Measurements from ENCODE around the gene TBC1D14. TPM values are rescaled to one million over a fixed set of nuclear protein-coding genes. Genes with fewer than 3 reads are reported as not detected.

TBC1D14 gene
- total and polyA plus RNA-seq, 2 of the 8 experiments (the other 6 are each of a cell fraction or from before 2014, with no cell fraction given): 45.6 to 48.2 TPM

- no peak overlapping the region for H3K4me2 ChIP-seq (ENCODE audit: insufficient read depth in 1 of 2, low read depth in 2 of 2, low read length in 2 of 2)
- no peak overlapping the region for H2BK15ac ChIP-seq (ENCODE audit: low read length)
- ChIA-PET CTCF (ENCODE audit: partially characterized antibody) (interaction anchor here (1.2 to 10.2 kb wide), 2 partner anchors 151 to 157 kb away, joined by 3 to 182 read pairs; partner anchors contain the start of gene BLOC1S4), POLR2A (ENCODE audit: partially characterized antibody) (no interaction called here)
- no peaks in the 10 kb centered on the region for H3K23me2 ChIP-seq (ENCODE audit: low read depth, low read length)
- no peaks in the 10 kb centered on the region for H3K4me1 ChIP-seq (replicated peaks in 1 of 4; ENCODE audit: control insufficient read depth in 3 of 4, insufficient read depth in 4 of 4, low read length in 3 of 4)
- H3K56ac ChIP-seq (replicated peaks; ENCODE audit: insufficient read length, low read depth, low read length): no peak overlapping the region
- H2BK20ac ChIP-seq (ENCODE audit: low read length): no peak overlapping the region
- H2BK120ac ChIP-seq (replicated peaks; ENCODE audit: low read depth, low read length): no peak overlapping the region
- no peak overlapping the region for H2AFZ ChIP-seq (ENCODE audit: low read length)
- DNase-seq (ENCODE audit: low read depth in 1 of 2, low spot score in 2 of 2): no peak
- H2BK5ac ChIP-seq (ENCODE audit: low read depth, low read length): no peak overlapping the region
- no peak overlapping the region for H3K23ac ChIP-seq (ENCODE audit: insufficient read length)
- H3K27me3 ChIP-seq (replicated peaks in 1 of 4; ENCODE audit: control insufficient read depth in 3 of 4, extremely low read depth in 1 of 4, insufficient read depth in 3 of 4, low read length in 3 of 4): no peaks in the 10 kb centered on the region
- H3K27ac ChIP-seq (ENCODE audit: low read depth, low read length): no peak overlapping the region
- FAIRE-seq: no peak
- peaks cover 5 to 40% (median 29%) of the 10 kb centered on the region in 4 experiments; a peak in 6 of 8 replicates for H3K36me3 ChIP-seq (ENCODE audit: control insufficient read depth in 2 of 4, insufficient read depth in 4 of 4, low read length in 3 of 4)
- H4K91ac ChIP-seq (replicated peaks; ENCODE audit: insufficient read length, low read length): no peak overlapping the region
- no peaks in the 10 kb centered on the region for H3K9me3 ChIP-seq (ENCODE audit: insufficient read depth in 2 of 2, low read depth in 1 of 2, low read length in 1 of 2)
- no peak overlapping the region for H3K9ac ChIP-seq (replicated peaks in 1 of 4; ENCODE audit: extremely low read depth in 1 of 4, low read depth in 3 of 4, low read length in 3 of 4)
- no peak overlapping the region for H3K4me3 ChIP-seq (ENCODE audit: extremely low read depth in 1 of 4, insufficient read depth in 2 of 4, low read depth in 3 of 4, low read length in 4 of 4)
- no peak overlapping the region for H4K5ac ChIP-seq (ENCODE audit: insufficient read length, low read depth, low read length)
- H3K14ac ChIP-seq (ENCODE audit: insufficient read length): no peak overlapping the region
- no peak overlapping the region for H2BK12ac ChIP-seq (ENCODE audit: low read depth, low read length)
- no peak overlapping the region for H3K4ac ChIP-seq (replicated peaks; ENCODE audit: insufficient read length, low read depth, low read length)
- H3K18ac ChIP-seq (ENCODE audit: extremely low read depth, low read length): no peak overlapping the region
- H3K79me2 ChIP-seq (ENCODE audit: control insufficient read depth in 1 of 2, insufficient read depth in 2 of 2, low read length in 2 of 2): no peaks in the 10 kb centered on the region
- H3K79me1 ChIP-seq (ENCODE audit: low read depth, low read length): no peaks in the 10 kb centered on the region
- 92% methylated on average over 14 of the region's 14 CpGs; no CpG with 5 or more reads in 1 of the 2 experiments for WGBS, 2 experiments (ENCODE audit: extremely low coverage in 1 of 2, insufficient coverage in 1 of 2, insufficient read length in 1 of 2, insufficient replicate concordance in 2 of 2, low coverage in 1 of 2, low lambda C conversion rate in 2 of 2, missing lambda C conversion rate in 1 of 2)
- no peak overlapping the region; the same call in 1 of the 2 replicates for H4K8ac ChIP-seq (ENCODE audit: extremely low read depth, insufficient read depth, low read length)
- no peak overlapping the region for H2AK5ac ChIP-seq (ENCODE audit: low read depth, low read length)
- peaks cover 7 to 9% of the 10 kb centered on the region in 2 experiments for H4K20me1 ChIP-seq (replicated peaks in 1 of 2; ENCODE audit: control insufficient read depth in 1 of 2, insufficient read depth in 2 of 2, low read length in 2 of 2)
- TF ChIP-seq KDM1A (IDR thresholded peaks at IDR 0.05; ENCODE audit: borderline replicate concordance, low read length) (no peak), ASH2L (IDR thresholded peaks at IDR 0.05; ENCODE audit: low read length) (no peak), PHF8 (conservative IDR thresholded peaks at IDR 0.05; ENCODE audit: low read depth, low read length) (no peak), SUZ12 (IDR thresholded peaks at IDR 0.05; ENCODE audit: low read length) (no peak), GTF2F1 (IDR thresholded peaks at IDR 0.05; ENCODE audit: borderline replicate concordance, low read depth, low read length) (no peak), BCL11A (IDR thresholded peaks at IDR 0.05; ENCODE audit: low read depth in 2 of 2, low read length in 2 of 2) (no peak), TAF7 (optimal IDR thresholded peaks at IDR 0.05; ENCODE audit: borderline replicate concordance, low read depth, low read length) (no peak), CBX8 (IDR thresholded peaks at IDR 0.05; ENCODE audit: borderline replicate concordance, low read depth, low read length) (no peak), CTBP2 (IDR thresholded peaks at IDR 0.05; ENCODE audit: borderline replicate concordance, insufficient read depth, insufficient read length, low read length) (no peak), HDAC2 (IDR thresholded peaks at IDR 0.05; ENCODE audit: borderline replicate concordance in 1 of 2, low read depth in 2 of 2, low read length in 2 of 2) (no peak), SP4 (IDR thresholded peaks at IDR 0.05; ENCODE audit: low read length) (no peak), JUND (IDR thresholded peaks at IDR 0.05; ENCODE audit: low read length) (no peak), ATF3 (IDR thresholded peaks at IDR 0.05; ENCODE audit: insufficient read depth, low read depth, low read length) (no peak)
Observed at GRCh38 chr4:6877067-6877466, 32.6 kb upstream of the TBC1D14 start.
